ENCODE measurements around the gene SUPT20H. TPM values are rescaled to one million over a fixed set of nuclear protein-coding genes. Genes with fewer than 3 reads are reported as not detected.

Gene SUPT20H
- total RNA-seq, 1 experiment from 2014 or later = 42.9 TPM

DNA sequence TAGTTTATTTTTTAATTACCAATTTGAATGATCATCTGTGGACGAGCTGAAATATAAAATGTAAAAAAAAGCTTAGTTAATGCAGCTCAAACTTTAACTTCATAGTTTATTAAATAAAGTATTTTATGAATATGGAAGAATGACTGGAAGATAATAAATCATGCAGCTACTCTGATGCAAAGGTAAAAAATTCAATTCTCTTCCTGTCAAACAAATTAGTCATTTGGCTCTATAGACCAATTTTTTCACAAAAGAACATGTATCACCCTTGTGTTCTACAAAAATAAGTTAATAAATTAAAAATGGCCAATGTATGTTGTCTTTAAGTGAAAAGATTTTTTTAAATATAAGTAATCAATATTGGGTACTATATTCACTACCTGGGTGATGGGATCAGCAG lies 32.7 kb downstream of the SUPT20H start:
- no peak for ATAC-seq
- BruUV-seq (replicated peaks) = no TSS peak
- peaks cover 16 to 69% of the 10 kb centered on the region in 2 experiments for H3K36me3 ChIP-seq (ENCODE audit: control insufficient read depth in 1 of 2, insufficient read depth in 2 of 2, low read length in 2 of 2)
- no peaks in the 10 kb centered on the region for H4K20me1 ChIP-seq (ENCODE audit: insufficient read depth)
- ChIA-PET RAD21 (ENCODE audit: low non-redundant PET in 1 of 2, low total read pairs in 2 of 2, uncharacterized antibody in 2 of 2, unreplicated experiment in 2 of 2) (no interaction called here), POLR2A (no interaction called here), CTCF (no interaction called here)
- H3K9me2 ChIP-seq (ENCODE audit: insufficient read depth) = no peaks in the 10 kb centered on the region
- no peaks in the 10 kb centered on the region for H3K27me3 ChIP-seq (ENCODE audit: insufficient read depth, low read length)
- no peak for DNase-seq (ENCODE audit: low read depth, low spot score)
- H3K4me3 ChIP-seq (replicated peaks in 1 of 2; ENCODE audit: low read depth in 1 of 2, low read length in 2 of 2) = no peak overlapping the region
- no peaks in the 10 kb centered on the region for H3K4me1 ChIP-seq (ENCODE audit: control insufficient read depth in 1 of 2, insufficient read depth in 2 of 2, low read length in 2 of 2)
- H3K79me2 ChIP-seq (ENCODE audit: insufficient read depth, low read length) = 0 out of 2 replicates have a peak, but pooled peaks cover 2% of the 10 kb centered on the region
- H3K27ac ChIP-seq (ENCODE audit: low read depth, low read length) = no peak overlapping the region
- H3K9ac ChIP-seq (ENCODE audit: low read length) = no peak overlapping the region
- no peak for TF ChIP-seq EZH2 (IDR thresholded peaks at IDR 0.05)
- TF ChIP-seq ZFX (IDR thresholded peaks at IDR 0.05) = no peak
- no peak for TF ChIP-seq ZNF274 (IDR thresholded peaks at IDR 0.05; ENCODE audit: low read depth, low read length)
- TF ChIP-seq EGR1 (IDR thresholded peaks at IDR 0.05; ENCODE audit: low read depth) = no peak
- no peak for TF ChIP-seq MAX (IDR thresholded peaks at IDR 0.05)
- no peak for TF ChIP-seq FOSL1 (IDR thresholded peaks at IDR 0.05; ENCODE audit: low read depth)
- TF ChIP-seq SIN3A (IDR thresholded peaks at IDR 0.05; ENCODE audit: low read depth) = no peak
- no peak for TF ChIP-seq ELF1 (IDR thresholded peaks at IDR 0.05; ENCODE audit: borderline replicate concordance, low read depth)
- TF ChIP-seq POLR2AphosphoS5 (IDR thresholded peaks at IDR 0.05; ENCODE audit: low read depth, low read length) = no peak
- TF ChIP-seq RAD21 (IDR thresholded peaks at IDR 0.05; ENCODE audit: low read depth) = no peak
- TF ChIP-seq POLR2A (IDR thresholded peaks at IDR 0.05; ENCODE audit: borderline replicate concordance, extremely low read depth, insufficient read depth, insufficient read length) = no peak
- TF ChIP-seq, protein P1, sequence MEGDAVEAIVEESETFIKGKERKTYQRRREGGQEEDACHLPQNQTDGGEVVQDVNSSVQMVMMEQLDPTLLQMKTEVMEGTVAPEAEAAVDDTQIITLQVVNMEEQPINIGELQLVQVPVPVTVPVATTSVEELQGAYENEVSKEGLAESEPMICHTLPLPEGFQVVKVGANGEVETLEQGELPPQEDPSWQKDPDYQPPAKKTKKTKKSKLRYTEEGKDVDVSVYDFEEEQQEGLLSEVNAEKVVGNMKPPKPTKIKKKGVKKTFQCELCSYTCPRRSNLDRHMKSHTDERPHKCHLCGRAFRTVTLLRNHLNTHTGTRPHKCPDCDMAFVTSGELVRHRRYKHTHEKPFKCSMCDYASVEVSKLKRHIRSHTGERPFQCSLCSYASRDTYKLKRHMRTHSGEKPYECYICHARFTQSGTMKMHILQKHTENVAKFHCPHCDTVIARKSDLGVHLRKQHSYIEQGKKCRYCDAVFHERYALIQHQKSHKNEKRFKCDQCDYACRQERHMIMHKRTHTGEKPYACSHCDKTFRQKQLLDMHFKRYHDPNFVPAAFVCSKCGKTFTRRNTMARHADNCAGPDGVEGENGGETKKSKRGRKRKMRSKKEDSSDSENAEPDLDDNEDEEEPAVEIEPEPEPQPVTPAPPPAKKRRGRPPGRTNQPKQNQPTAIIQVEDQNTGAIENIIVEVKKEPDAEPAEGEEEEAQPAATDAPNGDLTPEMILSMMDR (IDR thresholded peaks at IDR 0.05 in 2 of 3, conservative IDR thresholded peaks at IDR 0.05 in 1 of 3; ENCODE audit: borderline replicate concordance in 1 of 3, insufficient read depth in 1 of 3, low read depth in 2 of 3, low read length in 2 of 3) = no peak
- TF ChIP-seq ATF3 (IDR thresholded peaks at IDR 0.05) = no peak
- TF ChIP-seq SP1 (IDR thresholded peaks at IDR 0.05; ENCODE audit: low read depth) = no peak
- TF ChIP-seq SRF (IDR thresholded peaks at IDR 0.05; ENCODE audit: low read depth) = no peak
- no peak for TF ChIP-seq EZH2phosphoT487 (IDR thresholded peaks at IDR 0.05; ENCODE audit: borderline replicate concordance)
- TF ChIP-seq JUND (IDR thresholded peaks at IDR 0.05) = no peak
- TF ChIP-seq YY1 (IDR thresholded peaks at IDR 0.05; ENCODE audit: extremely low read depth, insufficient replicate concordance, low read depth, low read length) = no peak
- TF ChIP-seq CBX3 (IDR thresholded peaks at IDR 0.05; ENCODE audit: low read depth) = no peak
- H3K4me2 ChIP-seq (ENCODE audit: low read length) = no peak overlapping the region
- no peak overlapping the region for H2AFZ ChIP-seq (ENCODE audit: low read depth, low read length, poor library complexity, severe bottlenecking)
- intact Hi-C loops (cut with micrococcal nuclease) = no loop called here
- H3K9me3 ChIP-seq (ENCODE audit: control insufficient read depth in 1 of 2, insufficient read depth in 1 of 2, low read depth in 1 of 2, low read length in 2 of 2) = no peaks in the 10 kb centered on the region
